ENCODE measurements around the gene FAM210A. TPM values are rescaled to one million over a fixed set of nuclear protein-coding genes. Genes with fewer than 3 reads are reported as not detected.

The FAM210A gene
- total and polyA plus RNA-seq, 2 donors (not counting 1 experiment from before 2014, with no cell fraction given), result 4.2 to 11.4 TPM

DNA sequence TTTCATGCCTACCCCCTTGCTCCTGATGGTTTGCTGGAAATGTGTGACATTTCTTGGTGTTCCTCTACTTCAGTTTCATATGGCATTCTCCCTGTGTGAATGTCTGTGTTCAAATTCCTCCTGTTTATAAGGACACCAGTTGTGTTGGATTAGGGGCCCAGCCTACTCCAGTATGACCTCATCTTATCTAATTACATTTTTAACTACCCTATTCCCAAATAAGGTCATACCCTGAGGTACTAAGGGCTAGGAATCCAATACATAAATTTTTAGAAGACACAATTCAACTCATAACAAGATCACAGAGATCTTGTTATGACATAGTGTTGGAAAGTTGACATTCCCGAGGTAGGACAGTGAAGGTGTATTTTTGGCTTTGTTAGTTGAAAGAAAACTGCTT is 5.5 kb downstream of the FAM210A start:
- H3K4me2 ChIP-seq (replicated peaks; ENCODE audit: low read depth, low read length, poor library complexity, severe bottlenecking), result no peak overlapping the region
- Mint-ChIP-seq H3K27ac (no peak overlapping the region), H3K27me3 (no peaks in the 10 kb centered on the region), H3K4me1 (peaks cover 19% of the 10 kb centered on the region), H3K4me3 (no peak overlapping the region), H3K9me3 (ENCODE audit: insufficient read depth) (peaks cover 4% of the 10 kb centered on the region)
- H3K79me2 ChIP-seq (ENCODE audit: control insufficient read depth, insufficient read depth, low read length), result peaks cover 99% of the 10 kb centered on the region
- H3K36me3 ChIP-seq (replicated peaks in 1 of 2; ENCODE audit: control extremely low read depth in 1 of 2, control insufficient read depth in 1 of 2, extremely low read depth in 1 of 2, insufficient read depth in 2 of 2, low read length in 1 of 2), result no peaks in the 10 kb centered on the region
- no CpG with 5 or more reads among the region's 1 CpG for WGBS (ENCODE audit: insufficient coverage)
- H3K27me3 ChIP-seq (replicated peaks in 1 of 4; ENCODE audit: control extremely low read depth in 1 of 4, control insufficient read depth in 3 of 4, insufficient read depth in 4 of 4, low read length in 3 of 4), result no peaks in the 10 kb centered on the region
- no peak overlapping the region for H3K4me3 ChIP-seq (ENCODE audit: control extremely low read depth in 1 of 5, extremely low read depth in 1 of 5, insufficient read depth in 1 of 5, low read depth in 2 of 5, low read length in 4 of 5)
- peaks cover 26% of the 10 kb centered on the region for H4K20me1 ChIP-seq (ENCODE audit: control insufficient read depth, insufficient read depth, low read length, poor library complexity, severe bottlenecking)
- no peak for ATAC-seq (ENCODE audit: low read depth)
- no peak overlapping the region for H3K27ac ChIP-seq (ENCODE audit: low read length in 2 of 2)
- POLR2A ChIA-PET, result no interaction called here
- H3K9ac ChIP-seq (ENCODE audit: low read length), result no peak overlapping the region
- intact Hi-C loops (cut with micrococcal nuclease), result no loop called here
- no peak for DNase-seq
- H3K4me1 ChIP-seq (ENCODE audit: control insufficient read depth in 2 of 2, insufficient read depth in 2 of 2, low read length in 2 of 2), result peaks cover 7 to 9% of the 10 kb centered on the region in 2 donors
- H2AFZ ChIP-seq (ENCODE audit: insufficient read depth, low read depth, low read length, poor library complexity, severe bottlenecking), result no peak overlapping the region
- peaks cover 3 to 5% (median 4%) of the 10 kb centered on the region in 3 donors for H3K9me3 ChIP-seq (ENCODE audit: control extremely low read depth in 1 of 3, control insufficient read depth in 2 of 3, insufficient read depth in 1 of 3, low read length in 2 of 3)
- TF ChIP-seq, protein P1, sequence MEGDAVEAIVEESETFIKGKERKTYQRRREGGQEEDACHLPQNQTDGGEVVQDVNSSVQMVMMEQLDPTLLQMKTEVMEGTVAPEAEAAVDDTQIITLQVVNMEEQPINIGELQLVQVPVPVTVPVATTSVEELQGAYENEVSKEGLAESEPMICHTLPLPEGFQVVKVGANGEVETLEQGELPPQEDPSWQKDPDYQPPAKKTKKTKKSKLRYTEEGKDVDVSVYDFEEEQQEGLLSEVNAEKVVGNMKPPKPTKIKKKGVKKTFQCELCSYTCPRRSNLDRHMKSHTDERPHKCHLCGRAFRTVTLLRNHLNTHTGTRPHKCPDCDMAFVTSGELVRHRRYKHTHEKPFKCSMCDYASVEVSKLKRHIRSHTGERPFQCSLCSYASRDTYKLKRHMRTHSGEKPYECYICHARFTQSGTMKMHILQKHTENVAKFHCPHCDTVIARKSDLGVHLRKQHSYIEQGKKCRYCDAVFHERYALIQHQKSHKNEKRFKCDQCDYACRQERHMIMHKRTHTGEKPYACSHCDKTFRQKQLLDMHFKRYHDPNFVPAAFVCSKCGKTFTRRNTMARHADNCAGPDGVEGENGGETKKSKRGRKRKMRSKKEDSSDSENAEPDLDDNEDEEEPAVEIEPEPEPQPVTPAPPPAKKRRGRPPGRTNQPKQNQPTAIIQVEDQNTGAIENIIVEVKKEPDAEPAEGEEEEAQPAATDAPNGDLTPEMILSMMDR (IDR thresholded peaks at IDR 0.05), result no peak
- TF ChIP-seq EZH2 (IDR thresholded peaks at IDR 0.05; ENCODE audit: borderline replicate concordance, insufficient read depth, low read depth, low read length, poor library complexity, severe bottlenecking), result no peak
- CTCF ChIA-PET, result interaction anchor here (0.7 kb wide), 1 partner anchor 364 kb away, joined by 3 read pairs; no protein-coding TSS in a partner anchor

DNA sequence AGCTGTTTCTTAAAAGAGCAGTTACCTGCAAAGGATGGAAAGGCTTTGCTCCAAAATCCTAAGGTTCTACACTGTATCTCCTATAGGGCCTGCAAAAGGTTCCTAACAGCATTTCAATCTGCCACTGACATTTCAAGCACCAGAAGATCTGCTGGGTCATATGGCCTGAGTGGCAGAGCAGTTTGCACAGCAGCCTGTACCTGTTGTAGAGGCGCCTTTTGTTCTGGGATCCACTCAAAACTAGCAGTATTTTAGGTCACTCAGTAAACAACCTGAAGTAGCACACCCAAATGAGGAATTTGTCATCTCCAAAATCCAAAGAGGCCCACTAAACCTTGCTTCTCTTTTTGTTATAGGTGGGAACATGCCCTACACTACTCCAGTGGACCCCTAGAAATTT is 6.2 kb downstream of the FAM210A start:
- ATAC-seq (ENCODE audit: low read depth), result no peak
- Histone ChIP-seq H3K9ac (ENCODE audit: low read length) (no peak overlapping the region), H3K4me2 (replicated peaks; ENCODE audit: low read depth, low read length, poor library complexity, severe bottlenecking) (no peak overlapping the region), H4K20me1 (ENCODE audit: control insufficient read depth, insufficient read depth, low read length, poor library complexity, severe bottlenecking) (peaks cover 28% of the 10 kb centered on the region), H3K36me3 (replicated peaks in 1 of 2; ENCODE audit: control extremely low read depth in 1 of 2, control insufficient read depth in 1 of 2, extremely low read depth in 1 of 2, insufficient read depth in 2 of 2, low read length in 1 of 2) (no peaks in the 10 kb centered on the region), H3K79me2 (ENCODE audit: control insufficient read depth, insufficient read depth, low read length) (peaks cover 99% of the 10 kb centered on the region), H2AFZ (ENCODE audit: insufficient read depth, low read depth, low read length, poor library complexity, severe bottlenecking) (no peak overlapping the region), H3K4me1 (ENCODE audit: control insufficient read depth in 2 of 2, insufficient read depth in 2 of 2, low read length in 2 of 2) (peaks cover 0 to 2% of the 10 kb centered on the region in 2 donors), H3K27ac (ENCODE audit: low read length in 2 of 2) (no peak overlapping the region), H3K9me3 (ENCODE audit: control extremely low read depth in 1 of 3, control insufficient read depth in 2 of 3, insufficient read depth in 1 of 3, low read length in 2 of 3) (peaks cover 3 to 5% (median 4%) of the 10 kb centered on the region in 3 donors), H3K4me3 (ENCODE audit: control extremely low read depth in 1 of 5, extremely low read depth in 1 of 5, insufficient read depth in 1 of 5, low read depth in 2 of 5, low read length in 4 of 5) (no peak overlapping the region), H3K27me3 (replicated peaks in 1 of 4; ENCODE audit: control extremely low read depth in 1 of 4, control insufficient read depth in 3 of 4, insufficient read depth in 4 of 4, low read length in 3 of 4) (no peaks in the 10 kb centered on the region)
- Mint-ChIP-seq H3K27ac (no peak overlapping the region), H3K27me3 (no peaks in the 10 kb centered on the region), H3K9me3 (ENCODE audit: insufficient read depth) (peaks cover 4% of the 10 kb centered on the region), H3K4me1 (peaks cover 13% of the 10 kb centered on the region), H3K4me3 (no peak overlapping the region)
- CTCF ChIA-PET, result interaction anchor here (0.7 kb wide), 1 partner anchor 364 kb away, joined by 3 read pairs; no protein-coding TSS in a partner anchor
- DNase-seq, result no peak
- 100% methylated on average over 1 of the region's 1 CpG for WGBS (ENCODE audit: insufficient coverage)
- intact Hi-C loops (cut with micrococcal nuclease), result no loop called here
- POLR2A ChIA-PET, result interaction anchor here (0.6 kb wide), 1 partner anchor 837 kb away, joined by 3 read pairs; no protein-coding TSS in a partner anchor
- TF ChIP-seq, protein P1 (IDR thresholded peaks at IDR 0.05), result no peak
